Thoracic aorta (tissue), 2 donors: Measurements from ENCODE around the gene NPAS1. TPM values are rescaled to one million over a fixed set of nuclear protein-coding genes. Genes with fewer than 3 reads are reported as not detected.

Source experiments
- ATAC-seq: fragments of 150-250 bp; one replicate; pipeline ENCODE4 v1.8.0; 2017; ENCODE audit warnings: low read depth; ENCODE audit not compliant: insufficient number of reproducible peaks, low FRiP score
- DNase-seq: peaks from one replicate; pipeline ENCODE4 v3.0.0-alpha.2; 2020; ENCODE audit warnings: low spot score
- H3K27ac ChIP-seq, 2 donors: fragments of 200-600 bp; sonication (generic); 1 replicate in 1 of 2; 2 replicates in 1 of 2; pipeline ENCODE4 v1.5.1; 2016; ENCODE audit warnings: mild to moderate bottlenecking in 2 of 2, moderate library complexity in 2 of 2
- H3K27me3 ChIP-seq: fragments of 200-600 bp; sonication (generic); replicated peaks from 2 replicates; pipeline ENCODE4 v1.6.0; 2016; ENCODE audit warnings: mild to moderate bottlenecking; ENCODE audit not compliant: insufficient read depth
- H3K36me3 ChIP-seq: fragments of 200-600 bp; sonication (generic); one replicate; pipeline ENCODE4 v1.5.1; 2016
- H3K4me1 ChIP-seq, 2 donors: fragments of 200-600 bp; sonication (generic); 1 replicate in 1 of 2; 2 replicates in 1 of 2; pipeline versions ENCODE4 v1.5.1 to v1.6.0; 2016; ENCODE audit warnings: low read depth in 2 of 2, mild to moderate bottlenecking in 1 of 2; ENCODE audit not compliant: control insufficient read depth in 1 of 2
- H3K4me3 ChIP-seq: fragments of 200-600 bp; sonication (generic); 2 replicates; pipeline ENCODE4 v1.5.1; 2016; ENCODE audit warnings: mild to moderate bottlenecking
- H3K9me3 ChIP-seq: fragments of 200-600 bp; sonication (generic); 2 replicates; pipeline ENCODE4 v1.5.1; 2016
- CTCF ChIP-seq: fragments of 200-600 bp; sonication (generic); IDR thresholded peaks from one replicate; pipeline ENCODE4 v1.5.1; 2019; ENCODE audit warnings: antibody characterized with exemption
- total RNA-seq, 2 donors: library from RNA; depleted of rRNA; stranded (reverse); fragments of >200 nt; gene quantifications; one replicate each; pipeline versions ENCODE4 v1.1.0 to v1.2.3, GENCODE V29; 2016

NPAS1 gene
- total RNA-seq, 2 donors from 2014 or later, result 0.68 to 1.3 TPM

GRCh38 chr19:47028195-47028601 is 8.6 kb downstream of the NPAS1 start:
- Histone ChIP-seq H3K4me1 (peaks cover 0 to under 1% of the 10 kb centered on the region in 2 donors), H3K9me3 (no peaks in the 10 kb centered on the region), H3K27ac (no peak overlapping the region), H3K4me3 (no peak overlapping the region), H3K36me3 (no peaks in the 10 kb centered on the region), H3K27me3 (peaks cover 1% of the 10 kb centered on the region)
- no peak for DNase-seq
- no peak for TF ChIP-seq CTCF
- ATAC-seq, result no peak

GRCh38 chr19:47032171-47032811 is 12.7 kb downstream of the NPAS1 start:
- Histone ChIP-seq H3K27ac (no peak overlapping the region), H3K27me3 (no peaks in the 10 kb centered on the region), H3K36me3 (no peaks in the 10 kb centered on the region), H3K4me1 (peaks cover 4 to 14% of the 10 kb centered on the region in 2 donors), H3K9me3 (no peaks in the 10 kb centered on the region), H3K4me3 (no peak overlapping the region)
- TF ChIP-seq CTCF, result peak; percentile 83
- DNase-seq (no peak), ATAC-seq (no peak)

- no peaks in the 10 kb centered on the region for H3K36me3 ChIP-seq
- peak overlapping the region; percentile 75 for H3K4me3 ChIP-seq
- TF ChIP-seq CTCF, result peak; percentile 99
- ATAC-seq (peak; percentile 68), DNase-seq (peak; percentile 46)
- H3K4me1 ChIP-seq, result peaks cover 4 to 14% of the 10 kb centered on the region in 2 donors
- H3K27me3 ChIP-seq, result no peaks in the 10 kb centered on the region
- H3K9me3 ChIP-seq, result no peaks in the 10 kb centered on the region
- H3K27ac ChIP-seq, result no peak overlapping the region
Observed at GRCh38 chr19:47035127-47036096, 15.8 kb downstream of the NPAS1 start.

GRCh38 chr19:47036097-47036651 is 16.5 kb downstream of the NPAS1 start:
- no peaks in the 10 kb centered on the region for H3K27me3 ChIP-seq
- peaks cover 4 to 14% of the 10 kb centered on the region in 2 donors for H3K4me1 ChIP-seq
- DNase-seq (no peak), ATAC-seq (peak; percentile 2)
- H3K4me3 ChIP-seq, result peak overlapping the region; percentile 75
- no peaks in the 10 kb centered on the region for H3K9me3 ChIP-seq
- H3K27ac ChIP-seq, result no peak overlapping the region
- H3K36me3 ChIP-seq, result no peaks in the 10 kb centered on the region
- TF ChIP-seq CTCF, result peak; percentile 23

GRCh38 chr19:47037766-47038165 is 18.1 kb downstream of the NPAS1 start:
- H3K9me3 ChIP-seq, result no peaks in the 10 kb centered on the region
- H3K4me3 ChIP-seq, result no peak overlapping the region
- H3K4me1 ChIP-seq, result peaks cover 4 to 14% of the 10 kb centered on the region in 2 donors
- H3K27ac ChIP-seq, result no peak overlapping the region
- DNase-seq (no peak), ATAC-seq (no peak)
- no peaks in the 10 kb centered on the region for H3K36me3 ChIP-seq
- no peaks in the 10 kb centered on the region for H3K27me3 ChIP-seq
- TF ChIP-seq CTCF, result no peak
